Tibial artery (tissue), 4 donors: ENCODE measurements around the gene RFPL4AL1.
"Not testable (repeated sequence)": the region's sequence is repeated elsewhere in the genome, so short reads cannot be mapped to it uniquely, and the experiment has no call there.

Experiments
- DNase-seq, 2 donors: peaks; one replicate each; pipeline ENCODE4 v3.0.0-alpha.2; 2019
- H3K27ac ChIP-seq, 2 donors: fragments of 200-600 bp; sonication (generic) in 1 of 2; 1 replicate in 1 of 2; 2 replicates in 1 of 2; pipeline ENCODE4 v1.5.1; 2018 to 2019; ENCODE audit warnings: mild to moderate bottlenecking in 1 of 2
- H3K27me3 ChIP-seq, 2 donors: fragments of 200-600 bp; sonication (generic) in 1 of 2; one replicate each; pipeline versions ENCODE4 v1.5.1 to v1.6.0; 2016 to 2019
- H3K36me3 ChIP-seq, 3 donors: fragments of 200-600 bp; sonication (generic) in 2 of 3; one replicate each; pipeline ENCODE4 v1.5.1; 2016 to 2019; ENCODE audit warnings: mild to moderate bottlenecking in 2 of 3
- H3K4me1 ChIP-seq, 4 donors: fragments of 200-600 bp; sonication (generic) in 2 of 4; 1 replicate in 3 of 4; 2 replicates in 1 of 4; pipeline ENCODE4 v1.5.1; 2016 to 2019
- H3K4me3 ChIP-seq, 2 donors: fragments of 200-600 bp; sonication (generic) in 1 of 2; 1 replicate in 1 of 2; 2 replicates in 1 of 2; pipeline ENCODE4 v1.5.1; 2018 to 2019; ENCODE audit warnings: mild to moderate bottlenecking in 2 of 2
- H3K9me3 ChIP-seq, 3 donors: fragments of 200-600 bp; sonication (generic) in 1 of 3; one replicate each; pipeline ENCODE4 v1.5.1; 2016 to 2019
- CTCF ChIP-seq, 2 experiments: fragments of 200-600 bp in 1 of 2; fragments of 450-650 bp in 1 of 2; IDR thresholded peaks; one replicate each; pipeline ENCODE4 v1.5.1; 2017 to 2019; ENCODE audit warnings: antibody characterized with exemption in 2 of 2, mild to moderate bottlenecking in 1 of 2, moderate library complexity in 1 of 2
- intact Hi-C: fragments of 100-400 bp; cut with DNase I; formaldehyde crosslinking; loops from one replicate; pipeline ENCODE4 v1.15.0; 2023; ENCODE audit warnings: low total_unique reads

Gene RFPL4AL1

GRCh38 chr19:55768818-55769217 is at the start of gene RFPL4AL1:
Gene RFPL4AL1 (plus strand): TSS chr19:55769118. CDS start chr19:55771805, 2,687 bp downstream.
- DNase-seq, H3K9me3 ChIP-seq, H3K4me3 ChIP-seq, H3K36me3 ChIP-seq, H3K4me1 ChIP-seq, H3K27me3 ChIP-seq, H3K27ac ChIP-seq, intact Hi-C loops: not testable (repeated sequence)

- no peak overlapping the region for H3K4me3 ChIP-seq
- H3K27me3 ChIP-seq = peaks cover 0 to 28% of the 10 kb centered on the region in 2 donors
- H3K36me3 ChIP-seq = no peaks in the 10 kb centered on the region
- no peaks in the 10 kb centered on the region for H3K4me1 ChIP-seq
- H3K27ac ChIP-seq = no peak overlapping the region
- DNase-seq = no peak
- no peak for TF ChIP-seq CTCF (IDR thresholded peaks at IDR 0.05)
- no peaks in the 10 kb centered on the region for H3K9me3 ChIP-seq
- intact Hi-C loops = no loop called here
Observed at GRCh38 chr19:55720214-55720746, 48.6 kb upstream of the RFPL4AL1 start.

- Histone ChIP-seq H3K27me3 (peaks cover 0 to 28% of the 10 kb centered on the region in 2 donors), H3K4me1 (no peaks in the 10 kb centered on the region), H3K9me3 (no peaks in the 10 kb centered on the region), H3K4me3 (no peak overlapping the region), H3K27ac (no peak overlapping the region), H3K36me3 (no peaks in the 10 kb centered on the region)
- intact Hi-C loops = no loop called here
- TF ChIP-seq CTCF (IDR thresholded peaks at IDR 0.05) = no peak
- DNase-seq = no peak
Observed at GRCh38 chr19:55720801-55721200, 48.1 kb upstream of the RFPL4AL1 start.

- no peak for DNase-seq
- Histone ChIP-seq H3K4me3 (no peak overlapping the region), H3K4me1 (no peaks in the 10 kb centered on the region), H3K27ac (no peak overlapping the region), H3K36me3 (no peaks in the 10 kb centered on the region), H3K9me3 (no peaks in the 10 kb centered on the region), H3K27me3 (peaks cover 0 to 18% of the 10 kb centered on the region in 2 donors)
- intact Hi-C loops = no loop called here
- TF ChIP-seq CTCF (IDR thresholded peaks at IDR 0.05) = no peak
Observed at GRCh38 chr19:55723491-55723890, 45.4 kb upstream of the RFPL4AL1 start.

GRCh38 chr19:55730378-55730777 is 38.5 kb upstream of the RFPL4AL1 start:
- DNase-seq, H3K27ac ChIP-seq, H3K27me3 ChIP-seq, H3K4me1 ChIP-seq, intact Hi-C loops, H3K36me3 ChIP-seq, H3K4me3 ChIP-seq, H3K9me3 ChIP-seq: not testable (repeated sequence)

- intact Hi-C loops = no loop called here
- Histone ChIP-seq H3K4me1 (no peaks in the 10 kb centered on the region), H3K27me3 (no peaks in the 10 kb centered on the region), H3K4me3 (no peak within 1 kb of the TSS), H3K9me3 (no peaks in the 10 kb centered on the region), H3K27ac (no peak within 1 kb of the TSS), H3K36me3 (no peaks in the 10 kb centered on the region)
- no peak for TF ChIP-seq CTCF (IDR thresholded peaks at IDR 0.05)
- DNase-seq = no peak
Observed at GRCh38 chr19:55738302-55738701, 30.6 kb upstream of the RFPL4AL1 start, which contains the start of gene NLRP9. Gene NLRP9 (minus strand): TSS chr19:55738402. CDS start chr19:55738374, 28 bp downstream.

GRCh38 chr19:55750715-55751114 is 18.2 kb upstream of the RFPL4AL1 start:
- Histone ChIP-seq H3K9me3 (no peaks in the 10 kb centered on the region), H3K27me3 (no peaks in the 10 kb centered on the region), H3K36me3 (no peaks in the 10 kb centered on the region), H3K4me1 (no peaks in the 10 kb centered on the region), H3K4me3 (no peak overlapping the region), H3K27ac (no peak overlapping the region)
- no peak for TF ChIP-seq CTCF (IDR thresholded peaks at IDR 0.05)
- no peak for DNase-seq
- intact Hi-C loops = no loop called here
